WI38 (cell line): Measurements from ENCODE around the gene RHPN2.

Source experiments
- H3K4me3 ChIP-seq: 2 replicates; pipeline ENCODE4 v1.5.1; 2011; ENCODE audit warnings: low read depth, mild to moderate bottlenecking, control low read depth, low read length
- CTCF ChIP-seq: IDR thresholded peaks from 2 replicates; pipeline ENCODE4 v1.5.1; 2012; ENCODE audit warnings: low read depth, mild to moderate bottlenecking, control low read depth, low read length

The RHPN2 gene

GRCh38 chr19:33064792-33065550 lies at the start of gene RHPN2:
TSS of gene RHPN2 (minus strand) at chr19:33064888. CDS start at chr19:33064852, 36 bp downstream.
- no peak for TF ChIP-seq CTCF
- peak within 1 kb of the TSS; percentile 67 for H3K4me3 ChIP-seq

- no peak for TF ChIP-seq CTCF
- no peak overlapping the region for H3K4me3 ChIP-seq
These were observed 49.6 kb upstream of the RHPN2 start for GRCh38 chr19:33114312-33114711.

GRCh38 chr19:33111587-33111986 lies 46.9 kb upstream of the RHPN2 start:
- no peak overlapping the region for H3K4me3 ChIP-seq
- no peak for TF ChIP-seq CTCF

GRCh38 chr19:33110137-33110910 lies 45.6 kb upstream of the RHPN2 start:
- no peak overlapping the region for H3K4me3 ChIP-seq
- no peak for TF ChIP-seq CTCF

GRCh38 chr19:33108161-33108560 lies 43.5 kb upstream of the RHPN2 start:
- no peak for TF ChIP-seq CTCF

GRCh38 chr19:33102893-33103292 lies 38.2 kb upstream of the RHPN2 start:
- no peak for TF ChIP-seq CTCF
- no peak overlapping the region for H3K4me3 ChIP-seq

More at GRCh38 chr19:33108161-33108560, 43.5 kb upstream of the RHPN2 start:
- no peak overlapping the region for H3K4me3 ChIP-seq

GRCh38 chr19:33100894-33101644 lies 36.4 kb upstream of the RHPN2 start:
- no peak for TF ChIP-seq CTCF
- H3K4me3 ChIP-seq, result no peak overlapping the region
